HCT116 (cell line): ENCODE data around the gene FAM53A. TPM values are rescaled to one million over a fixed set of nuclear protein-coding genes. Genes with fewer than 3 reads are reported as not detected.
A peak's percentile ranks its signal among the peaks of the same experiment; 100 is the strongest.

Source experiments
- ATAC-seq: fragments of 200-7000 bp; cut with Tn5 transposase; 2 replicates; pipeline ENCODE4 v1.9.1; 2020; ENCODE audit warnings: mild to moderate bottlenecking, moderate library complexity
- BruUV-seq: library from RNA; stranded (reverse); fragments of 400-500 nt; replicated peaks from 2 replicates; lab custom pipeline; 2021; lab: Mats Ljungman, UMichigan
- CTCF ChIA-PET: fragments of 300-600 bp; sonication (Branson Sonifier 250); formaldehyde crosslinking; loops from one replicate; lab custom pipeline; 2021; ENCODE audit warnings: antibody characterized with exemption; lab: Charles Lee
- POLR2A ChIA-PET: fragments of 300-600, 350-600 bp; sonication (Branson Sonifier 250); formaldehyde crosslinking; loops from one replicate; lab custom pipeline; 2021; ENCODE audit warnings: antibody characterized with exemption; lab: Charles Lee
- RAD21 ChIA-PET, 2 experiments: fragments of 300-600 bp; sonication (Branson Sonifier 250); formaldehyde crosslinking; loops; one replicate each; lab custom pipeline; 2023; ENCODE audit warnings: low total read pairs in 2 of 2; ENCODE audit not compliant: uncharacterized antibody in 2 of 2, unreplicated experiment in 2 of 2, low non-redundant PET in 1 of 2; lab: Charles Lee
- DNase-seq: peaks from one replicate; pipeline ENCODE4 v3.0.0-alpha.2; 2010; ENCODE audit warnings: low read depth, low spot score
- H2AFZ ChIP-seq: fragments of 200-600 bp; shearing (Covaris generic), sonication (generic); 2 replicates; pipeline ENCODE4 v1.6.1; 2017; ENCODE audit warnings: low read depth, mixed run types, mixed read lengths, antibody characterized with exemption, low read length; ENCODE audit not compliant: poor library complexity, severe bottlenecking
- H3K27ac ChIP-seq: 2 replicates; pipeline ENCODE4 v1.5.1; 2012; ENCODE audit warnings: low read depth, low read length
- H3K27me3 ChIP-seq: fragments of 200-600 bp; sonication (generic); 2 replicates; pipeline ENCODE4 v1.6.1; 2016; ENCODE audit warnings: mixed run types, low read length, mixed read lengths; ENCODE audit not compliant: insufficient read depth
- H3K36me3 ChIP-seq, 2 experiments: fragments of 200-500 bp in 1 of 2; fragments of 200-600 bp in 1 of 2; sonication (Bioruptor generic) in 1 of 2; sonication (generic) in 1 of 2; 2 replicates each; pipeline versions ENCODE4 v1.5.1 to v1.6.1; 2014 to 2016; ENCODE audit warnings: low read length in 2 of 2, inconsistent platforms in 1 of 2, mixed read lengths in 1 of 2, mixed run types in 1 of 2; ENCODE audit not compliant: insufficient read depth in 2 of 2, control insufficient read depth in 1 of 2
- H3K4me1 ChIP-seq, 2 experiments: fragments of 200-600 bp in 1 of 2; sonication (generic) in 1 of 2; 2 replicates each; pipeline versions ENCODE4 v1.5.1 to v1.6.1; 2012 to 2017; ENCODE audit warnings: low read length in 2 of 2, inconsistent platforms in 1 of 2, mild to moderate bottlenecking in 1 of 2, mixed read lengths in 1 of 2, mixed run types in 1 of 2, moderate library complexity in 1 of 2; ENCODE audit not compliant: insufficient read depth in 2 of 2, control insufficient read depth in 1 of 2
- H3K4me2 ChIP-seq: fragments of 200-600 bp; sonication (generic); 2 replicates; pipeline ENCODE4 v1.6.1; 2017; ENCODE audit warnings: mixed run types, low read length, mixed read lengths
- H3K4me3 ChIP-seq, 2 experiments: fragments of 200-600 bp in 1 of 2; sonication (generic) in 1 of 2; replicated peaks in 1 of 2; 2 replicates each; pipeline ENCODE4 v1.5.1; 2011 to 2016; ENCODE audit warnings: low read length in 2 of 2, control low read depth in 1 of 2, low read depth in 1 of 2, mild to moderate bottlenecking in 1 of 2, mixed read lengths in 1 of 2, mixed run types in 1 of 2
- H3K79me2 ChIP-seq: fragments of 200-600 bp; sonication (generic); 2 replicates; pipeline ENCODE4 v1.6.1; 2017; ENCODE audit warnings: mild to moderate bottlenecking, mixed run types, low read length, moderate library complexity, mixed read lengths; ENCODE audit not compliant: insufficient read depth
- H3K9ac ChIP-seq: fragments of 200-600 bp; sonication (generic); 2 replicates; pipeline ENCODE4 v1.6.1; 2016; ENCODE audit warnings: low read length, mixed read lengths
- H3K9me2 ChIP-seq: fragments of 200-600 bp; sonication (generic), shearing (Covaris generic); 2 replicates; pipeline ENCODE4 v1.6.1; 2017; ENCODE audit warnings: mixed run types, mild to moderate bottlenecking, moderate library complexity; ENCODE audit not compliant: insufficient read depth
- H3K9me3 ChIP-seq, 2 experiments: fragments of 200-500 bp in 1 of 2; fragments of 200-600 bp in 1 of 2; sonication (Bioruptor generic) in 1 of 2; sonication (generic) in 1 of 2; 2 replicates each; pipeline ENCODE4 v1.6.1; 2014 to 2017; ENCODE audit warnings: low read length in 2 of 2, mixed read lengths in 2 of 2, inconsistent platforms in 1 of 2, low read depth in 1 of 2, mild to moderate bottlenecking in 1 of 2, mixed run types in 1 of 2, moderate library complexity in 1 of 2; ENCODE audit not compliant: control insufficient read depth in 1 of 2, insufficient read depth in 1 of 2
- H4K20me1 ChIP-seq: fragments of 200-600 bp; sonication (generic), shearing (Covaris generic); 2 replicates; pipeline ENCODE4 v1.6.1; 2017; ENCODE audit warnings: mixed run types, mild to moderate bottlenecking, moderate library complexity; ENCODE audit not compliant: insufficient read depth
- CBX3 ChIP-seq: IDR thresholded peaks from 2 replicates; pipeline ENCODE4 v1.6.1; 2012; ENCODE audit warnings: low read depth
- EGR1 ChIP-seq: IDR thresholded peaks from 2 replicates; pipeline ENCODE4 v1.6.1; 2012; ENCODE audit warnings: low read depth
- EZH2 ChIP-seq: fragments of 200-600 bp; sonication (generic); IDR thresholded peaks from 2 replicates; pipeline ENCODE4 v1.6.1; 2017; ENCODE audit warnings: antibody characterized with exemption, mixed run types
- EZH2phosphoT487 ChIP-seq: fragments of 200-600 bp; IDR thresholded peaks from 2 replicates; pipeline ENCODE4 v1.6.1; 2018; ENCODE audit warnings: antibody characterized with exemption, borderline replicate concordance
- JUND ChIP-seq: IDR thresholded peaks from 2 replicates; pipeline ENCODE4 v1.6.1; 2012
- RAD21 ChIP-seq: IDR thresholded peaks from 2 replicates; pipeline ENCODE4 v1.6.1; 2012; ENCODE audit warnings: low read depth, mild to moderate bottlenecking
- SIN3A ChIP-seq: IDR thresholded peaks from 2 replicates; pipeline ENCODE4 v1.6.1; 2012; ENCODE audit warnings: low read depth
- SRF ChIP-seq: IDR thresholded peaks from 2 replicates; pipeline ENCODE4 v1.6.1; 2012; ENCODE audit warnings: low read depth
- TCF7L2 ChIP-seq: IDR thresholded peaks from 2 replicates; pipeline ENCODE4 v1.7.0; 2011; ENCODE audit warnings: borderline replicate concordance, inconsistent platforms; ENCODE audit not compliant: insufficient read depth, insufficient read length; ENCODE audit errors: extremely low read depth
- ZFX ChIP-seq: fragments of 450-650 bp; IDR thresholded peaks from 2 replicates; pipeline ENCODE4 v1.6.1; 2017
- intact Hi-C: fragments of 100-400 bp; cut with micrococcal nuclease; formaldehyde crosslinking; loops from 2 replicates; pipeline ENCODE4 v1.10.0; 2022
- total RNA-seq: library from RNA; stranded (reverse); gene quantifications from one replicate; pipeline ENCODE4 v1.2.1, GENCODE V29; 2021; ENCODE audit not compliant: unreplicated experiment
- TF ChIP-seq, protein P1 (sequence below), 3 experiments: fragments of 200-600 bp in 1 of 3; sonication (generic) in 1 of 3; IDR thresholded peaks in 2 of 3; conservative IDR thresholded peaks in 1 of 3; 2 replicates each; pipeline ENCODE4 v1.5.1; 2012 to 2017; ENCODE audit warnings: low read depth in 2 of 3, low read length in 2 of 3, antibody characterized with exemption in 1 of 3, borderline replicate concordance in 1 of 3, control low read depth in 1 of 3, mild to moderate bottlenecking in 1 of 3, mixed read lengths in 1 of 3, mixed run types in 1 of 3, moderate library complexity in 1 of 3; ENCODE audit not compliant: insufficient read depth in 1 of 3

The FAM53A gene
- total RNA-seq, 1 experiment from 2014 or later, result 1.1 TPM

DNA sequence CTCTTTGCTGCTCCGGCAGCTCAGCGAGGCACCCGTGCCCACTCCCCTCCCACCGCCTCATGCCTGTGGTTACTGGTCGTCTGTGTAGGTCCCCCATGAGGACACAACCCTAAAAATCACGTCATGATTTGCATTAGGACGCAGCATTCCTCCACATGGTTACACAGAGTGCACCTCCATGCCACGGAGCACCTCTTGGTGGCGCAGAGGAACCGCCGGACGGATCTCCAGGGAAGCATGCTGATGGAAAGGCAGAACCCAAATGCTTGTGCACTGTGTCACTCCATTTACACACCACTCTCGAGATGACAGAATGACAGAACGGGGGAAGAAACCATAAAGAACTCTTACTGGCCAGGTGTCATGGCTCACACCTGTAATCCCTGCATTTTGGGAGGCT, 22.4 kb downstream of the FAM53A start:
- Histone ChIP-seq H3K79me2 (no peaks in the 10 kb centered on the region), H3K27me3 (no peaks in the 10 kb centered on the region), H3K4me2 (peak overlapping the region; percentile 35), H3K4me3 (no peak overlapping the region), H3K9ac (no peak overlapping the region), H3K4me1 (peaks cover 12 to 19% of the 10 kb centered on the region in 2 experiments), H3K9me3 (no peaks in the 10 kb centered on the region), H4K20me1 (no peaks in the 10 kb centered on the region), H2AFZ (no peak overlapping the region), H3K36me3 (no peaks in the 10 kb centered on the region), H3K9me2 (no peaks in the 10 kb centered on the region), H3K27ac (no peak overlapping the region)
- DNase-seq, result peak; percentile 48
- no TSS peak for BruUV-seq
- ChIA-PET CTCF (no interaction called here), POLR2A (no interaction called here), RAD21 (interaction anchor here in 1 of 2 experiments (0.7 kb wide), 1 partner anchor 339 kb away, joined by 4 read pairs; no protein-coding TSS in a partner anchor)
- ATAC-seq, result peak; percentile 94
- TF ChIP-seq, protein P1, sequence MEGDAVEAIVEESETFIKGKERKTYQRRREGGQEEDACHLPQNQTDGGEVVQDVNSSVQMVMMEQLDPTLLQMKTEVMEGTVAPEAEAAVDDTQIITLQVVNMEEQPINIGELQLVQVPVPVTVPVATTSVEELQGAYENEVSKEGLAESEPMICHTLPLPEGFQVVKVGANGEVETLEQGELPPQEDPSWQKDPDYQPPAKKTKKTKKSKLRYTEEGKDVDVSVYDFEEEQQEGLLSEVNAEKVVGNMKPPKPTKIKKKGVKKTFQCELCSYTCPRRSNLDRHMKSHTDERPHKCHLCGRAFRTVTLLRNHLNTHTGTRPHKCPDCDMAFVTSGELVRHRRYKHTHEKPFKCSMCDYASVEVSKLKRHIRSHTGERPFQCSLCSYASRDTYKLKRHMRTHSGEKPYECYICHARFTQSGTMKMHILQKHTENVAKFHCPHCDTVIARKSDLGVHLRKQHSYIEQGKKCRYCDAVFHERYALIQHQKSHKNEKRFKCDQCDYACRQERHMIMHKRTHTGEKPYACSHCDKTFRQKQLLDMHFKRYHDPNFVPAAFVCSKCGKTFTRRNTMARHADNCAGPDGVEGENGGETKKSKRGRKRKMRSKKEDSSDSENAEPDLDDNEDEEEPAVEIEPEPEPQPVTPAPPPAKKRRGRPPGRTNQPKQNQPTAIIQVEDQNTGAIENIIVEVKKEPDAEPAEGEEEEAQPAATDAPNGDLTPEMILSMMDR (IDR thresholded peaks at IDR 0.05 in 2 of 3, conservative IDR thresholded peaks at IDR 0.05 in 1 of 3; ENCODE audit: borderline replicate concordance in 1 of 3, insufficient read depth in 1 of 3, low read depth in 2 of 3, low read length in 2 of 3), result peak in 2 of 3 experiments; percentile 56 to 57; a peak in 5 of 6 replicates
- peak; percentile 78 for TF ChIP-seq RAD21
- no peak for TF ChIP-seq EZH2
- intact Hi-C loops, result loop anchor here (1.0 kb wide), 1 partner anchor 68 kb away; no protein-coding TSS in a partner anchor

DNA sequence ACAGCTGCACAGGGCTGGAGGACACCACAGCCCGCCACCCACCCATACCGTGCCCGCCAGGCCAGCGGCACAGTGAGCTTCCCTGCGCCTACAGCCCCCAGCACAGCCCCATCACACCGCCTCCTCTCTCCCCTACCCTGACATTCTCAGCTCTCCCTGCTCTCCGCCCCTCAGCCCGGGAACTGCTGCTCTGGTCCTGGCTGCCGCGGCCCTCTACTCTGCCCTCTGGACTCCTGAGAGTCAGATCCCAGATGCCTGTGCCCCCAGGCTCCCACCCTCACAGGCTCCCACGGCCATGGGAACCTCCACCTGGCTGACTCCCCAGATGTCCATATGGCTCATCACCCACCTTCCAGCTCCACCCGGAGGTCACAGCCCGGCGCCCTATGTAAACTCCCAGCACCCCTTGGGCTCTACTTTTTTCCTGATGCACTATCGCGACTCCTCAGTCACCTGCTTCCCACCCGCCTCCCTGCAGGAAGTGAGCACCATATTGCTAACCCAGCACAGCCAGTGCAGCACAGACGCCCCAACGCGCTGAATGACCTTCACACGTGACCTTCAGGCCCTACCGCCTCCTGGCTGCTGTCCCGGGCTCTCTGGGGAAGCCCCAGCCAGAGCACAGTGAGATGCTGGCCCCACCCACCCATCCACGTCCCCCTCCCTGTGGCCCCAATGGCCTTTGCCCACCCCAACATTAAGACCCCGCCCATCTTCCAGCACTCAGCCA, 23.0 kb downstream of the FAM53A start:
- Histone ChIP-seq H3K36me3 (no peaks in the 10 kb centered on the region), H3K4me3 (no peak overlapping the region), H3K9me2 (no peaks in the 10 kb centered on the region), H3K9ac (no peak overlapping the region), H3K4me2 (peak overlapping the region; percentile 35; the same call in 1 of the 2 replicates), H3K9me3 (no peaks in the 10 kb centered on the region), H3K27me3 (no peaks in the 10 kb centered on the region), H3K79me2 (no peaks in the 10 kb centered on the region), H4K20me1 (no peaks in the 10 kb centered on the region), H3K4me1 (peaks cover 12 to 19% of the 10 kb centered on the region in 2 experiments), H3K27ac (no peak overlapping the region), H2AFZ (no peak overlapping the region)
- ChIA-PET RAD21 (no interaction called here), POLR2A (no interaction called here), CTCF (no interaction called here)
- ATAC-seq (peak; percentile 15), DNase-seq (no peak)
- BruUV-seq, result no TSS peak
- intact Hi-C loops, result loop anchor here (1.0 kb wide), 1 partner anchor 68 kb away; no protein-coding TSS in a partner anchor
- TF ChIP-seq SIN3A (no peak), TCF7L2 (no peak), EGR1 (no peak), JUND (no peak), SRF (no peak), ZFX (no peak), CBX3 (no peak), EZH2phosphoT487 (no peak)
- TF ChIP-seq, protein P1 (IDR thresholded peaks at IDR 0.05 in 2 of 3, conservative IDR thresholded peaks at IDR 0.05 in 1 of 3; ENCODE audit: borderline replicate concordance in 1 of 3, insufficient read depth in 1 of 3, low read depth in 2 of 3, low read length in 2 of 3), result no peak
